AG04450 (cell line): ENCODE data around the gene TFF1. TPM values are rescaled to one million over a fixed set of nuclear protein-coding genes. Genes with fewer than 3 reads are reported as not detected.

Experiments
- CTCF ChIA-PET: fragments of 300-600, 350-600 bp; formaldehyde crosslinking; extraction: SDS; loops from one replicate; lab custom pipeline; 2022; ENCODE audit warnings: antibody characterized with exemption, inconsistent platforms; lab: Charles Lee
- POLR2A ChIA-PET: fragments of 350-600 bp; formaldehyde crosslinking; extraction: SDS; loops from one replicate; lab custom pipeline; 2021; ENCODE audit warnings: antibody characterized with exemption, inconsistent platforms; lab: Yijun Ruan, JAX
- DNase-seq: peaks from one replicate; pipeline ENCODE4 v3.0.0-alpha.2; 2011; ENCODE audit warnings: low read depth, low spot score
- H3K27ac ChIP-seq: one replicate; pipeline ENCODE4 v1.5.1; 2012; ENCODE audit warnings: low read depth, low read length, control low read depth
- H3K27me3 ChIP-seq: one replicate; pipeline ENCODE4 v1.6.0; 2012; ENCODE audit warnings: low read length; ENCODE audit not compliant: control insufficient read depth, insufficient read depth
- H3K4me3 ChIP-seq: 2 replicates; pipeline ENCODE4 v1.5.1; 2011; ENCODE audit warnings: mild to moderate bottlenecking, low read depth, low read length, control low read depth
- H3K9me3 ChIP-seq: 2 replicates; pipeline ENCODE4 v1.5.1; 2012; ENCODE audit warnings: low read length; ENCODE audit not compliant: control insufficient read depth, insufficient read depth
- CTCF ChIP-seq: IDR thresholded peaks from 2 replicates; pipeline ENCODE4 v1.5.1; 2011; ENCODE audit warnings: low read depth, low read length, control low read depth, inconsistent platforms
- polyA plus RNA-seq: library from polyadenylated mRNA; depleted of rRNA; stranded (reverse); fragments of >200 nt; gene quantifications from 2 replicates; pipeline ENCODE4 v1.2.3, GENCODE V29; 2011

The TFF1 gene
- polyA plus RNA-seq, 1 experiment: not detected

DNA sequence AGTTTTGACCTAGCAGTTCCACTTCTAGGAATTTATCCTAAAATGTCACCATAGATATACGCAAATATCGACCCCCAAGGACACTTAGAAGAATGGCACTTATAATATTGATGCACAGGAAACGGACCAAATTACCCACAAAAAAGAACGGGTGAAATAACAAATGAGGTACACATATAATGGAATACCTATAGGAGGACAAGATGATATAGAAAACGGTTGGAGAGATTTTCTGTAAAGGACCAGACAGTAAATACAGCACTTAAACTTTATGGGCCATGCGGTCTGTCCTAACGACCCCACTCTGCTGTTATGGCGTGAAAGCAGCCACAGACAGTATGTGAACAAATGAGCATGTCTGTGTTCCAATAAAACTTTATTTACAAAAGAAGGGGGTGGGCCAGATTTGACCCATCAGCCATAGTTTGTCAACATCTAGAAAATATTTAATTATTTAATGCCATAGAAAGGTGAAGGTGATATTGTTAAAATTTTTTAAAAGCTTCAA is 27.2 kb upstream of the TFF1 start:
- ChIA-PET CTCF (no interaction called here), POLR2A (no interaction called here)
- no peak for TF ChIP-seq CTCF
- DNase-seq: no peak
- H3K9me3 ChIP-seq: no peaks in the 10 kb centered on the region; the same call in 1 of the 2 replicates
- H3K27ac ChIP-seq: no peak overlapping the region
- peaks cover 3% of the 10 kb centered on the region for H3K27me3 ChIP-seq
- no peak overlapping the region for H3K4me3 ChIP-seq

- DNase-seq: no peak
- Histone ChIP-seq H3K4me3 (no peak overlapping the region), H3K27me3 (peaks cover 8% of the 10 kb centered on the region), H3K9me3 (no peaks in the 10 kb centered on the region; the same call in 1 of the 2 replicates), H3K27ac (no peak overlapping the region)
- CTCF ChIA-PET: no interaction called here
- POLR2A ChIA-PET: no interaction called here
- TF ChIP-seq CTCF: no peak
Observed at GRCh38 chr21:42392731-42393442, 26.6 kb upstream of the TFF1 start.

GRCh38 chr21:42391297-42391696 is 25.0 kb upstream of the TFF1 start:
- DNase-seq: no peak
- CTCF ChIA-PET: no interaction called here
- POLR2A ChIA-PET: no interaction called here
- Histone ChIP-seq H3K9me3 (no peaks in the 10 kb centered on the region; the same call in 1 of the 2 replicates), H3K27me3 (peaks cover 8% of the 10 kb centered on the region), H3K27ac (no peak overlapping the region), H3K4me3 (no peak overlapping the region)
- TF ChIP-seq CTCF: no peak

- H3K27ac ChIP-seq: no peak overlapping the region
- H3K4me3 ChIP-seq: no peak overlapping the region
- POLR2A ChIA-PET: no interaction called here
- H3K9me3 ChIP-seq: no peaks in the 10 kb centered on the region; the same call in 1 of the 2 replicates
- TF ChIP-seq CTCF: no peak
- H3K27me3 ChIP-seq: peaks cover 8% of the 10 kb centered on the region
- no peak for DNase-seq
- CTCF ChIA-PET: no interaction called here
Observed at GRCh38 chr21:42390696-42391095, 24.4 kb upstream of the TFF1 start.

- Histone ChIP-seq H3K27ac (no peak overlapping the region), H3K4me3 (no peak overlapping the region), H3K27me3 (peaks cover 8% of the 10 kb centered on the region), H3K9me3 (no peaks in the 10 kb centered on the region; the same call in 1 of the 2 replicates)
- no peak for TF ChIP-seq CTCF
- ChIA-PET POLR2A (no interaction called here), CTCF (no interaction called here)
- no peak for DNase-seq
Observed at GRCh38 chr21:42390193-42390592, 23.9 kb upstream of the TFF1 start.
